NCI-H1930 (cell line): ENCODE results near the gene POU2AF2.
"Not testable (repeated sequence)": the region's sequence is repeated elsewhere in the genome, so short reads cannot be mapped to it uniquely, and the experiment has no call there.

Experiments
- DNase-seq, 2 experiments: peaks; one replicate each; lab custom pipeline; 2025; lab: John Stamatoyannopoulos, UW

POU2AF2 gene

DNA sequence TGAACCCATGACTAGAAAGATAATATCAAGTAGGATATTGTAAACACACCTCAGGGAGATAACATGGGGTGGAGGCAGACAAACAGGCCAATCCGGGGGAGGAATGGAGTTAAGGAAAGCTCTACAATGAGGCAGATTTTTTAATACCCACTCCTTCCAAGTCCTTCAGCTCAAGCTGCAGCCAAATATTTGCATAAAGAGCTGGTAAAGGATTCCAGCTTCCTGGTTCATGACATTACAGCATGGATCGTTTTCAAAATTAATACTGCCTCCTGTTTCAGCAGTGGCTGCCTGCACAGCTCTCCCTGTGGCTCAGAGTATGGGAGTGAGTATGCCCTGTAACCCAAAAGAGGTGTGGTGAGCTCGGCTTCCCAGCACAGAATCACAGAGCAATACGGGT, 57.9 kb downstream of the POU2AF2 start:
- no peak for DNase-seq

DNA sequence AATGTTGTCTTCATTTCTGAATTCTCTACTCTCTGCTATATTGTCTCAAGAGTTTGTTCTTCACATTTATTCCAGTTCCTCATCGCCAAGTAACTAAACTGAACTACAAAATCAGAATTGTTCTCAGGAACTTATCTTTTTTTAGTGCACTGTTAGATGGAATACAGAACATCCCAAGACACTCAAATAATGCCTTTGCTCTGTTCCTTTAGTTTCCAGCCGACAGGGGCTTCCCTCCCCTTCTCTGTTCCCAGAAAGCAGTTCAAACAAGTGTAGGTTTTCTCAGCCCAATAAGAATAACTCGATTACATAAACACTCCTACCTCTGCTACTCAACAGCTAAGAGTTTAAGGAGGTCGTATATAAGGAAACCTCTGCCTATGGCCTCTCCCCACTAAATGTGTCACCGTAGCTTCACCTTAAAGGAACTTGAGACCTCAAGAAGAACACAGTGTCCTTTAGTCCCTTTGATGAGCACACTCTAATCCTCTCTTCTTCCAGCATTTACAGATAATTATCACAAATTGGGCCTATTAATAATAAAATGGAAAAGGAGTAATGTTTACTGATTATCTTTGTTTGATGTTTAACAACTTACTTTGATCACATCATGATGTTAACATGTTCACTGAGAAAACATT, 59.8 kb downstream of the POU2AF2 start:
- DNase-seq, result no peak

DNA sequence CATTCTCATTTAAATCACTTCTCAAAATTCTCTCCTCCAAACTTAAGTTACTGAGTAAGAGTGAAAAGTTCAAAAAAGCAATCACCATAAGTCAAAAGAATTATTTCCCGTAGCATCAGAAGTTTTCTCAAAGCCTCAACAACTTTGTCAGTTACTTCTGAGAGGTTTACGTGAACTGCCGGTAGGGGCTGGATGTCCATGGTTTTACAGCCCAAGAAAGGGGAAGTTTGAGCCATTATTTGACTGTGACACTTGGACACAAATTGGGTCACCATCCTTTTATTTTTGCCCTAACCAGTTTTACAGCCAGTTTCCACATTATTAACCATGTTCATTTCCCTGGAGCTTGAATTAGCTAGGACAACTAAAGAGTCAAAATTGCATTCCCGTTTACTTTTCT, 60.4 kb downstream of the POU2AF2 start:
- no peak for DNase-seq

DNA sequence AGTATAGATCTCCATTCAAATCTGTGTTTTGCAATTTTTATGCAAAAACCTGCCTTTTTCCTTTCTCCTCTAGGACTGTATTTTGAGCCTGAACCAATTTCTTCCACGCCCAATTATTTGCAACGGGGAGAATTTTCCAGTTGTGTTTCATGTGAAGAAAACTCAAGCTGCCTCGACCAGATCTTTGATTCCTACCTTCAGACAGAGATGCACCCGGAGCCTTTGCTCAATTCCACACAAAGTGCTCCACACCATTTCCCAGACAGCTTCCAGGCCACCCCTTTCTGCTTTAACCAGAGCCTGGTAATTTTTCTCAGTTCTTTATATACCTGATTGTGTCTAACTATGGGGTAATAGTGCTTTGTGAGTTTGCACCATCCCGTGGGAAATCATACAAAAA, 60.8 kb downstream of the POU2AF2 start:
- DNase-seq, result no peak

DNA sequence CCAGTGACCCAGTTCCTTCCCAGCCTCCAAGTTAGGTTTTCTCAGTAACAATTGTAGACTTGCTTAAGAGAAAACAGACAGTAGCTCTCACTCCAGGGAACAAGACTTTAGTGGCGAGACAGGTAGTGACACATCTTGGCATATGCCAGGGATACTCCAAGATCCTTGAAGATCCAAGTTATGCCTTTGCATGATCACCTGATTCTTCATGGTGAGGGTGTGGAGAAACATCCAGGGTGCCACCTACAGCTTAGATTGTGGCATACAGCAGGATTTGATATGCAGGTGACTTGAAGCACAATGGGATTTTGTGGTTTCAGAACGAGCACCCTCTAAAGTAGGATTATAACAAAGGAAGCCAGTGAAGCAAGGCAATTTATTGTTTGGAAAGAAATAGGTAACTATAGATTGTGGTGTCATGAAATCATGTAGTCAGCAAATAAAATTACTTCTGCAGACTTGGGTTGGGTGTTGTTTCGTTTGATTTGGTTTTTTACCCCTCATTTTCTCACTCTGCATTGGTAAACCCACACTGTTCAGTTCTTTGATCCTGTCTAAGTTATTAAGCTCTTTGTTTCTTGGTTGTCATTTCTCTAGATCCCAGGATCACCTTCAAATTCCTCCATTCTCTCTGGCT, 62.1 kb downstream of the POU2AF2 start:
- no peak for DNase-seq

DNA sequence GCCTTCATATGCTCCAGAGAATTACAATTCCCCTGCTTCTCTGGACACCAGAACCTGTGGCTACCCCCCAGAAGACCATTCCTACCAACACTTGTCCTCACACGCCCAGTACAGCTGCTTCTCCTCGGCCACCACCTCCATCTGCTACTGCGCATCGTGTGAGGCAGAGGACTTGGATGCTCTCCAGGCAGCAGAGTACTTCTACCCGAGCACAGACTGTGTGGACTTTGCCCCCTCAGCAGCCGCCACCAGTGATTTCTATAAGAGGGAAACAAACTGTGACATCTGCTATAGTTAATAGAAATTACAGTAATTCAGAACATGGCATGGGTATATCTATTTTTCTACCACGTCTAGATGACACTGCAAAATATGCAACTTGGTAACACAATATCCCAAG, 62.6 kb downstream of the POU2AF2 start:
- DNase-seq, result no peak

DNA sequence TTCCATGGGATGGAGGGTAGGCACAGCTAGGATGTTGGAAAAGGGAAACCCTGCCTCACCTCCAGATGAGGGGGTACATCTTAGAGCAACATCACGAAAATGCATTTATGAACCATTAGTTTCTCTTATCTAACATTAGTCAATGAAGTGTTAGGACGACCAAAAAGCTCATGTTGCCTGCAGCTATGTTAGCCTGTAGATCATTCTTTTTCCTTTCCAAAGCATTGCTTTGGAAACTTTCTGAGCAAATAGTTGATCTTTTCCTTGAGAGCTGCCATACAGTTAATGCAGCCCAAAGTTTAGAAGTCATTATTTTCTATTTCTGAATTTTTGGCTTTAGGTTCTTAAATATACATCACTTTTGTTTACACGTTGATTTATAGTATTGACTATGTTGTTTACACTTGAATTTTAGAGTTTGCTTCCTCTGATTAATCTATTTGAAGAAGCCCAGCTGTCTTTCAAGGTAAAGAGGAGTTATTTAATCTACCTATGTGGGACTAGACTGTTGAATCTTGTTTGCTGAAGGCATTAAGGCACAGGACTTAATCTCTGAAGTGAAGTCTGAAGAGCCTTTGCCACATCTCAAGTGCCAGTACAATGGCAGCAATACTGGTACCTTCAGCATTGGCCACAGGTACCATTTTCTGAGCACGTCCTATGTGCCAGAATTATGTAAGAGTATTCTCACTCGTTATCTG, 63.8 kb downstream of the POU2AF2 start:
- DNase-seq, result no peak

DNA sequence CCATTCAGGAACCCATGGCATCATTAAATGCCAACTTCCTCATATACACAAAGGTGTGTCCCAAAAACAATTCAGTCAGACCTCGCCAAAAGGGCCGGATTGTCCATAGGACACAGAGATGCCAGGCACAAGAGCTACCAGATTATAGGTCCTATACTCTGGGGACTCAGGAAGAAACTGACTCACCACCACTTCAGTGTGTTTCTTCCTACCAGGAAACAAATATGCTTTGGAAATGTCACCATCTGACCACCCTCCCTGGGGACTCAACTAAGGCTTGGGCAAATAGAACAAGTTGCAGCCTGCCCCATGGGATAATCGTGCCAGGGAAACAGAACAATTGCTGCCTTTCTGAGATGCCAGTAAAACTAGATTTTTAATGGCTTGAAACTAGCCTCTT, 64.6 kb downstream of the POU2AF2 start:
- DNase-seq, result peak; percentile 7 to 63

DNA sequence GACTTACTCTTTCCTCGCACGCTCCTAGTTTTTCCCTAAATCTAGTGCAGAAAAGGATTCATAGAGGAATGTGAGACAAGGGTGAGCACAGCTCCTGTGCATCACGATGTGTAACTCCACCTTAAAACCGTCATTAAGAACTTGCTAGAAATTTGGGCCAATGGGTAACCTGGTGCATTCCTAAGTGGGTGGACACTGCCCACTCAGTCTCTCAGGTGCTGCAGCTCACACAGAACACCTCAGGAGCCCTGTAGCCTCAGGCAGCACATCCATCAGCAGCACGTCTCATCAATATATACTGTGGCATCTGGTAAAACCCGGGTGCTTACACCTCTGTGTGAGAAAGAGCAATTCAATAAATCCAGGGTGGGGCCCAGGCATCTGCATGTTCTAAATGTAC, 65.2 kb downstream of the POU2AF2 start:
- DNase-seq, result no peak

DNA sequence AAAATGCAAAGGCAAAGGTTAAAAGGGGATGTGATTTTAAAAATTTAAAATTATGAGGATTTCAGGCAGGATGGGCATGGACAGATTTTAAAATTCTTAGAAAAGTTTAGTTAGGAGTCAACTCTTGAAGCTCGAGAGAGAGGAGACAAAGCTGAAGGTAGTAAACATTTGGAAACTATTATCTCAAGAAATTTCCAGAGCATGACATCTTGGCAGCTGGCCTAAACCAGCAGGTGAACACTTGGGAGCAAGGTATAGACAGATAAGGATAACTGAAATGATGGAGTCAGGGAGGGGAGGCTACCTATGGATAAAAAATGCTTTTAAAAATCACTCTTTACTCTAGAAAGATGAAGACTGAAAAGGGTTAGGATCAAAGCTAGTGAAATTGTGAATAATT, 66.6 kb downstream of the POU2AF2 start:
- DNase-seq, result no peak

DNA sequence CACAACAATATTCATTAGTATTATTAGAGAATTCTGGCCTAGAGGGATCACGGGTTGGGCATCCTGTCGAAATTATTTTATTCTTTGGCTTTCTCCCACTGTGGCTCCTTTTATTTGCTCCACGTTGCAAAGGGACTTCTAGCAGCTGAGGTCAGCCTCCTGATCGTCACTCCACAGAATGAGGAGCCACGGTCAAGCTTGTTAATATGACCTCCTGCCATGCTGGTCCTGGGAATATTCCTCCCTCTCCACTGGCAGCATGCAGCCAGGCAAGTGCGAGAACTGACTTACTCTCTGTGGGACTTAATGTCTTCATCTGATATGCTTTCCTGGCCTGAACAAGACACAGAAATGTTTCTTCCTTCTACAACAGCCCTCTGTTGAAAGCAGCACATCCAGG, 73.8 kb downstream of the POU2AF2 start:
- DNase-seq, result no peak

DNA sequence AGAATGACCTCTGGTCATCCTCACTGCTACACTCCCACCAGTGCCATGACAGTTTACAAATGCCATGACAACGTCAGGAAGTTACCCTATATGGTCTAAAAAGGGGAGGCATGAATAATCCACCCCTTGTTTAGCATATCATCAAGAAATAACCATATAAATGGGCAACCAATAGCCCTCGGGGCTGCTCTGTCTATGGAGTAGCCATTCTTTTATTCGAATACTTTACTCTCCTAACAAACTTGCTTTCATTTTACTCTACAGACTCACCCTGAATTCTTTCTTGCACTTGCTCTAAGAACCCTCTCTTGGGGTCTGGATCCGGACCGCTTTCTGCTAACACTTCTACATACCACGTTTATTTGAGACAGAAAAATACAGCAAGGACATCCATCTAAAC, 74.7 kb downstream of the POU2AF2 start:
- not testable (repeated sequence) for DNase-seq

DNA sequence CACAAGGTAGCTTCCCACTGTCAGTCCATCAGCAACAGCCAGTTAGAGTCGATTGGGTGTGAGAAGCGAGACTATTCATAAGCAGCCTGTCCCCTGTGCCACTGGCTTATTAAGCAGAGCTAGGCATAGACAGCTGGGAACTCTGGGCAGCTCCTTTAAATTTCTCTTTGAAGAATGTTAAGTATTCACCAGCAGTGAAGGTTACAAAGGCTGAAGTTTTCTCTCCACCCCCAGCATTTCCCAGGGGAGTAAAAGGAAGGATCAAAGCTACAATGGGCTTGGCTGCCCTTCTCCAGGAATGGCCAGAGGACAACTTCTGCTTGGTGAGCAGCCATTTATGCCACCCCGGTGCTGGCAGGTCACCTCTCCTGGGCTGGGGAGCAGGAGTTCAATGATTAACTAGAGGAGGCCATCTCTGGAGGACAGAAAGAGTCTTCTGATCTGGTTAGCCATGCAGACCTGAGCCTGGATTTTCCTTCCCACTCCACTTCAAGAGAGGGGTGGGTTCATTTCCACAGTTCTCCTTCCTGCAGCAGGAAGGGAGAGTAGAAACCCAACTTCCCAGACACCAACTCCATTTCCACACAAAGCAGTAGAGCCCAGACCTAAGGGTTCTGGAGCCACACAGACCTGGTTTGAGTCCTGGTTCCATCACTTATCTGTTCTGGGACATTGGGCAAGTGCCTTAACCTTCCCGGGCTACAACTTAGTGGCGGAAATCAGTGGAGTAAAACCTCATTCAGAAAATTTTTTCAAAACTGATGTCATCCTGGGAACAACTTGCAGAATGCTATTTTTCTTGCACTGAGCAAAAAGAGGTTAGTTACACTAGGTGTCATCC, 75.4 kb downstream of the POU2AF2 start:
- no peak for DNase-seq

DNA sequence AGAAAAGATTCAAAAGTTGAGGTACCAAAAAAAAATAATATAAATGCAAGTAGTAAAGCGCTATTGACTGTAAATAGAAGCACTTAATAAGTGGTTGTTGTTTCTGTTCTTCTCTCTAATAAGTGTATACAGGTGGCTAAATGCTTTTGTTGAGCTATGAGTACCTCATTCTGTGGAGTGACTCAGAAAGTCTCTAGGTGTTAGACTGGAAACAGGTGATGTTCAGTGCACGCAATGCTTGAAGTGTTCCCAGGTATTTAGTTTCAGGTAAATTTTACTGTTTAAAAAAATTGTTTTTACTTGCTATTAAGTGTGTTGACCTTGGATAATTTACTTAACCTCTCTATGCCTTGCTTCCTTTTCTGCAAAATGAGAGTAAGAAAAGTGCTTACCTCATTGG, 77.0 kb downstream of the POU2AF2 start:
- no peak for DNase-seq

DNA sequence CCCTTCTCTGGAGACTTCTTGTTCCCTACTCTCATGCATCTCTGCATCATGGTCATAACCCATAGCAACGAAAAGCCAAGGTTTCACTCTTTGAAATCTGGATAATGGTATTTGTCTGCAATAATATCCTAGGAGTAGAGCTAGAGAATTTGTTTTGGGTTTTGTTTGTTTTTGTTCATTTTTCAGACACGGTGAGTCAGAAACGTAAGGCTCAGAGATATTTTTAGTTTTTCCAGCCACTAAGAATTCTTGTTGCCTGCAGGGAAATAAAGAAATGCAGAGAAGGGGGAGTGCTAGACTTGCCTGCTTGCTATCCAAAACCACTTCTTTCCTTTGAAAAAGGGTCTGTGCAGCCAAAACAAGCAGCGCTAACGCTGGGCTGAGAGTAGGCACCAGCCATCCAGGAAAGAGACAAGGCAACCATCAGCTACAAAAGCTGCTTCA, 78.8 kb downstream of the POU2AF2 start:
- no peak for DNase-seq

DNA sequence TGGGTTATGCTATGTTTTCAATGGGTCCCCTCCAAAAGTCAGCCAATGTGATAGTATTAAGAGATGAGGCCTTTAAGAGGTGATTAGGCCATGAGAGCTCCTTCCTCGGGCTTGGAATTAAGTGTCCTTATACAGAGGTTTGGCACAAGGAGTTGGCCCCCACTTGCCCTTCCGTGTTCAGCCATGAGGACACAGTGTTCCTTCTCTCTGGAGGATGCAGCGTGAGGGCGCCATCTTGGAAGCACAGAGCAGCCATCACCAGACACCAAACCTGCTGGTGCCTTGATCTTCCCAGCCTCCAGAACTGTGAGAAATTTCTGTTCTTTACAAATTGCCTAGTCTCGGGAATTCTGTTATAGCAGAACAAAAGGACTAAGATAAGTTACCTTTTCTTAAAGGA, 79.7 kb downstream of the POU2AF2 start:
- DNase-seq, result no peak

DNA sequence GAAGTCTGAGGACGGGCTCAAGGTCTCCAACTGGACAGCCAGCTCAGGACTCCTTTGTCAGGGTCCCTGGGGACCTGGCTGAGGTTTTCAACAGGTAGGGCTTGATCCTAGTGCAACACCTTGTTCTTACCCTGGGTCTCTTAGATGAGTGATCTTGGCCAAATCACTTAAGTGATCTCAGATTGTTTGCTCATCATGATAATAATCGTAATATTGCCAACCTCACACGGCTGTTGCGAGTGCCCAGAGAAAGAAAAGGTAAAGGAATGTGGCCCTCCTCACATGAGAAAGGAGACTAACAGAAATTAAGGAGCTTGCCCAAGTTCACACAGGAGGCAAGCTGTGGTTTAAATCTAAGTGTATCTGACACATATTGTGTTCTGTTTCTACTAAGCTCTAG, 81.3 kb downstream of the POU2AF2 start:
- no peak for DNase-seq

DNA sequence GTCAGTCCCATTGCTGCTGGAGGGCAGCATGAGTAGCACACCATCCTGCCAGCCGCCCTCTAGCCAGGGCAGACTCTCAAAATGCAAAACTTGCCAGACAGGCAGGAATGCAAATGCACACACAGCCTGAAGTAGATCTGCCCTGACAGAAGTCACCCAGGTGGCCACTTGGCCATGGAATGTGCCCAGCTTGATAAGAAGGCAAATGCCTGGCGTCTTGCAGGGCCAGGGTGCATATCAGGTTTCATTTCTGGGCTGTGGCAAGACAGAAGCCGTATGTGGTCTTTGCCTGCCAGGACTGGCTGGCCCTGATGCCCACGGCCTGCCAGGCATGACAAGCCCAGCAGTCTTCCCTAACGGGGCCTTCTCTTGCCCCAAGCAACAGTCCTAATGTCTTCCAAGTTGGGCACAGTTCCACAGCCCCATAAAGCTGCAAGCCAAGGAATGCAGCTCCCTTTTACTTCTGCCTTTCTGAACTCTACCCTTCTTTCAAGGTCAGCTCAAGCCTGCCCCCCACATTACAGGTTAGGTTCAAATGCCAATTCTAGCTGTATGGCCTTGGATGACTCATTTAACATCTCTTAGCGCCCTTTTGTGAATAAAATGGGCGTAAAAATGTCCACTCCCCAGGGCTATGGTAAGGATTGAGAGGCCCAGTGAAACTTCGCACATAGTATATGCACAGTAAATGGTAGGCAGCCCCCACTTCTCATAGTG, 82.5 kb downstream of the POU2AF2 start:
- DNase-seq, result no peak

DNA sequence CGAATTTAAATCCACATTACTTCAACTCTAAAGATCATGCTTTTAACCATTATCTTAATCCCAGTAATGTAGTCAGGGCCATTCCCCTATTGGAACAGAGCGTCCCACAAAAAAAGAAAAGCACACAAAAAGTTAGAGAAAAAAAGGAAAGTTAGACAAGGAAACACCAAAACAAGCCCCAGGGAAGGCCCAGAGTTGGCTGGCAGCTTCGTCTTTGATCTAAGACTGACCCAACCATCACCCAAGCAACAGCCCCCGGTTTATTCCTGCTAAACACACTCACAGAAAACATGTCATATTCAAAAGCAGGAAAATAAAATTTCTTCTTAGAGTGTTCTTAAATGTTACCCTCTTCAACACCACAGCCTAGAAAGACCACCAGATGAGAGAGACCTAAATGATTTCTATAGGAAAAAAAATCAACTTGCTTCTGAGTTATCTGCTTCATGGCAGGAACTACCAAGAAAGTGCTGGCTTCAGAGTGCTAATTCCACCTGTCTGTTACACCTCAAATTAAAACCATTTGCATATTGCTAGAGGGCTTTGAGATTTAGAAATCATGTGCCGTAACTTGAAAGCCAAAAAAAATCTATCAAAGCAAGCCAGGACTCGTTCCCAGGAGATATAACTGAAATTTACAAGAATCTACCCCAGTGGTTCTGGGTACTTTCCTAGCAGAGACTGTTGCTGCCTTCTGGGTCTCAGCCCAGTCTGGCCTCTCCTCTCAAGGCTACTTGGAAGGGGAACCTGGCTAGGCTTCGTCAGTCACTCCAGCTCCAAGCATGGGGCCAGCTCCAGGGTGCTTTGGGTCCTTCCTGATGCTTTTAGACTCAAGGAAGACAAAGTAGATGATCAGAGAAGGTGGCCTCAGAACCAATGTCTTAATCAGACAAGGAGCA, 84.0 kb downstream of the POU2AF2 start:
- DNase-seq, result no peak

DNA sequence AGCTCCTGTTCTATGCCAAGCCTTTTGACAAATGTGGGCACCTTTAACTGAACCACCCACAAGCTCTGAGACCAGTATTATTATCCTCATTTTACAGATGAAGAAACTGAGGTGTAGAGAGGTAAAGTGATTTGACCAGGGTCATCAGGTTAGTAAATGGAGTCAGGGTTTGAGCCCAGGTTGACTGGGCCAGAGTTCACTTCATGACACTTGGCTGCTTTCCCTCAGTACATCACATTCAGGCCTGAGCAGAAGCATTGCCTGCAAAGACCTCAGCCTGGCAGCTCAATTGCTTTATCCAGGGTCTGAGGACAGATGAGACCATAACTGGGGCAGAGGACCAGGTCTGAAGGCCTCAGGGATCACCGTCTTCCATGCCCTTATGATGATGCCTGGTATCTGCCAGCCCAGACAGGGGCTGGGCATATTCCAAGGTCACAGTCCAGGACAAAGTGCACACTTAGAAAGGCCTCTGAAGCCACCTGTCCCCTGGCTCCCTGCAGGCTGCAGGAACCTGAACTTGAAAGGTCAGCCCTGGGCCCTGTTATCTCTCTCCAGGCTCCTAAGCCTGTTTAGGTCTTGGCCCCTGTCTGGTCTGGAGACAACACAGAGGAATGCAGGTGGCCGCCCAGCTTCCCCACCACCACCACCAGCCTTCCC, 84.8 kb downstream of the POU2AF2 start:
- no peak for DNase-seq
